IMR-90 (cell line): Measurements from ENCODE around the gene ADGRF5. TPM values are rescaled to one million over a fixed set of nuclear protein-coding genes. Genes with fewer than 3 reads are reported as not detected.

Experiments used
- ATAC-seq: fragments of 200-7000 bp; cut with Tn5 transposase; 2 replicates; pipeline ENCODE4 v1.9.1; 2020; ENCODE audit warnings: low read depth, mild to moderate bottlenecking, moderate library complexity
- BruUV-seq: library from RNA; stranded (reverse); fragments of 400-500 nt; replicated peaks from 2 replicates; lab custom pipeline; 2021; lab: Mats Ljungman, UMichigan
- CTCF ChIA-PET: fragments of 300-600 bp; formaldehyde crosslinking; extraction: SDS; loops from one replicate; lab custom pipeline; 2021; ENCODE audit warnings: antibody characterized with exemption; lab: Yijun Ruan, JAX
- POLR2A ChIA-PET: fragments of 300-600 bp; sonication (Branson Sonifier 250); formaldehyde crosslinking; loops from one replicate; lab custom pipeline; 2022; ENCODE audit warnings: antibody characterized with exemption; ENCODE audit not compliant: unreplicated experiment; lab: Charles Lee
- DNase-seq: peaks from one replicate; pipeline ENCODE4 v3.0.0; 2013
- H2AFZ ChIP-seq: replicated peaks from 2 replicates; pipeline ENCODE3; 2013; ENCODE audit warnings: low read length, mild to moderate bottlenecking; ENCODE audit not compliant: poor library complexity
- H2AK5ac ChIP-seq: 2 replicates; pipeline ENCODE4 v1.6.1; 2013; ENCODE audit warnings: low read depth, low read length, inconsistent platforms
- H2AK9ac ChIP-seq: replicated peaks from 2 replicates; pipeline ENCODE3; 2013; ENCODE audit warnings: mild to moderate bottlenecking, low read depth, low read length, moderate library complexity; ENCODE audit not compliant: poor library complexity
- H2BK120ac ChIP-seq: 2 replicates; pipeline ENCODE4 v1.6.1; 2013; ENCODE audit warnings: low read depth, low read length, inconsistent platforms
- H2BK15ac ChIP-seq: 3 replicates; pipeline ENCODE4 v1.6.1; 2013; ENCODE audit warnings: low read depth, low read length, inconsistent platforms
- H2BK20ac ChIP-seq: 2 replicates; pipeline ENCODE4 v1.6.1; 2013; ENCODE audit warnings: low read depth, mild to moderate bottlenecking, inconsistent platforms, low read length, moderate library complexity
- H2BK5ac ChIP-seq: 2 replicates; pipeline ENCODE4 v1.6.1; 2013; ENCODE audit warnings: mild to moderate bottlenecking, low read depth, low read length, inconsistent platforms; ENCODE audit not compliant: poor library complexity, severe bottlenecking
- H3K14ac ChIP-seq: replicated peaks from 2 replicates; pipeline ENCODE4 v1.6.1; 2013; ENCODE audit warnings: low read depth, low read length, inconsistent platforms
- H3K18ac ChIP-seq: 2 replicates; pipeline ENCODE4 v1.6.1; 2013; ENCODE audit warnings: low read depth, low read length, control low read depth
- H3K23ac ChIP-seq: 2 replicates; pipeline ENCODE4 v1.6.1; 2013; ENCODE audit warnings: low read depth, low read length, inconsistent platforms
- H3K27ac ChIP-seq: 2 replicates; pipeline ENCODE4 v1.5.1; 2013; ENCODE audit warnings: mild to moderate bottlenecking, control low read depth, low read length; ENCODE audit not compliant: insufficient read depth
- H3K27me3 ChIP-seq: 2 replicates; pipeline ENCODE4 v1.6.1; 2013; ENCODE audit warnings: low read length; ENCODE audit not compliant: control insufficient read depth, insufficient read depth
- H3K36me3 ChIP-seq: 2 replicates; pipeline ENCODE4 v1.6.1; 2013; ENCODE audit warnings: low read length, mixed read lengths; ENCODE audit not compliant: control insufficient read depth, insufficient read depth
- H3K4ac ChIP-seq: 2 replicates; pipeline ENCODE4 v1.6.1; 2013; ENCODE audit warnings: low read depth, low read length, inconsistent platforms
- H3K4me1 ChIP-seq: 2 replicates; pipeline ENCODE4 v1.6.1; 2013; ENCODE audit warnings: low read length, mixed read lengths; ENCODE audit not compliant: control insufficient read depth, insufficient read depth
- H3K4me2 ChIP-seq: 2 replicates; pipeline ENCODE4 v1.6.1; 2013; ENCODE audit warnings: low read depth, mild to moderate bottlenecking, control low read depth, low read length, moderate library complexity
- H3K4me3 ChIP-seq: 2 replicates; pipeline ENCODE4 v1.5.1; 2013; ENCODE audit warnings: low read depth, mild to moderate bottlenecking, control low read depth, low read length, moderate library complexity; ENCODE audit not compliant: insufficient read depth
- H3K56ac ChIP-seq: 2 replicates; pipeline ENCODE4 v1.6.1; 2013; ENCODE audit warnings: low read length, inconsistent platforms; ENCODE audit not compliant: insufficient read depth; ENCODE audit errors: extremely low read depth
- H3K79me1 ChIP-seq, 2 experiments: 2 replicates each; pipeline ENCODE4 v1.6.1; 2013; ENCODE audit warnings: low read length in 2 of 2, inconsistent platforms in 1 of 2, low read depth in 1 of 2
- H3K9ac ChIP-seq: 2 replicates; pipeline ENCODE4 v1.6.1; 2013; ENCODE audit warnings: low read depth, low read length, control low read depth
- H3K9me1 ChIP-seq: 2 replicates; pipeline ENCODE4 v1.6.1; 2013; ENCODE audit warnings: low read length, inconsistent platforms; ENCODE audit not compliant: insufficient read depth
- H3K9me3 ChIP-seq: 2 replicates; pipeline ENCODE4 v1.6.1; 2013; ENCODE audit warnings: low read length; ENCODE audit not compliant: control insufficient read depth, insufficient read depth
- H4K20me1 ChIP-seq: 2 replicates; pipeline ENCODE4 v1.6.1; 2013; ENCODE audit warnings: low read length, inconsistent platforms; ENCODE audit not compliant: insufficient read depth
- H4K5ac ChIP-seq: 2 replicates; pipeline ENCODE4 v1.6.1; 2013; ENCODE audit warnings: mild to moderate bottlenecking, low read depth, low read length, control low read depth
- H4K8ac ChIP-seq, 2 experiments: 2 replicates each; pipeline ENCODE4 v1.6.1; 2013; ENCODE audit warnings: low read depth in 2 of 2, low read length in 2 of 2, control low read depth in 1 of 2, inconsistent platforms in 1 of 2
- H4K91ac ChIP-seq: 2 replicates; pipeline ENCODE4 v1.6.1; 2013; ENCODE audit warnings: low read depth, low read length, inconsistent platforms; ENCODE audit not compliant: insufficient read depth
- BHLHE40 ChIP-seq: fragments of 150-350 bp; IDR thresholded peaks from 2 replicates; pipeline ENCODE4 v1.6.1; 2016; ENCODE audit warnings: mild to moderate bottlenecking, low read depth, low read length
- CEBPB ChIP-seq: IDR thresholded peaks from 2 replicates; pipeline ENCODE4 v1.6.1; 2012; ENCODE audit warnings: low read depth, low read length, improper control_type of control experiment
- FOS ChIP-seq: fragments of 150-350 bp; IDR thresholded peaks from 2 replicates; pipeline ENCODE4 v1.6.1; 2016; ENCODE audit warnings: low read depth, low read length
- MAFK ChIP-seq: IDR thresholded peaks from 2 replicates; pipeline ENCODE4 v1.6.1; 2012; ENCODE audit warnings: low read depth, low read length, improper control_type of control experiment
- MAZ ChIP-seq: IDR thresholded peaks from 2 replicates; pipeline ENCODE4 v1.6.1; 2012; ENCODE audit warnings: low read depth, mild to moderate bottlenecking, low read length, improper control_type of control experiment, moderate library complexity, borderline replicate concordance
- MXI1 ChIP-seq: IDR thresholded peaks from 2 replicates; pipeline ENCODE4 v1.6.1; 2012; ENCODE audit warnings: low read depth, mild to moderate bottlenecking, low read length, moderate library complexity, borderline replicate concordance
- NFE2L2 ChIP-seq: fragments of 150-350 bp; IDR thresholded peaks from 2 replicates; pipeline ENCODE4 v1.6.1; 2016; ENCODE audit warnings: low read depth, mild to moderate bottlenecking, low read length
- POLR2A ChIP-seq: IDR thresholded peaks from 2 replicates; pipeline ENCODE4 v1.6.1; 2012; ENCODE audit warnings: mild to moderate bottlenecking, low read depth, low read length
- RAD21 ChIP-seq: IDR thresholded peaks from 2 replicates; pipeline ENCODE4 v1.6.1; 2012; ENCODE audit warnings: low read length, improper control_type of control experiment
- RCOR1 ChIP-seq: IDR thresholded peaks from 2 replicates; pipeline ENCODE4 v1.6.1; 2012; ENCODE audit warnings: mild to moderate bottlenecking, low read length, improper control_type of control experiment; ENCODE audit not compliant: insufficient replicate concordance
- RFX5 ChIP-seq: IDR thresholded peaks from 2 replicates; pipeline ENCODE4 v1.8.0; 2012; ENCODE audit warnings: low read depth, mild to moderate bottlenecking, low read length, moderate library complexity
- SMC3 ChIP-seq: fragments of 150-350 bp; IDR thresholded peaks from 2 replicates; pipeline ENCODE4 v1.6.1; 2016; ENCODE audit warnings: low read depth, mild to moderate bottlenecking, antibody characterized with exemption, low read length, moderate library complexity
- WGBS, 2 experiments: methylation state at CpG; one replicate each; pipeline versions ENCODE4 v1.1.5 to v1.1.7; 2013; ENCODE audit warnings: missing lambda C conversion rate in 2 of 2; ENCODE audit not compliant: insufficient read length in 1 of 2; ENCODE audit errors: extremely low coverage in 2 of 2; 5-methylcytosine and 5-hydroxymethylcytosine counted together
- dilution Hi-C: fragments of 300-500 bp; cut with HindIII; formaldehyde crosslinking; loops from one replicate; pipeline ENCODE4 v1.14.3; 2018; ENCODE audit warnings: low sequenced_read_pairs; ENCODE audit not compliant: unreplicated experiment
- in situ Hi-C: fragments of 300-500 bp; cut with MboI; formaldehyde crosslinking; loops from 3 replicates; pipeline ENCODE4 v1.14.3; 2019; ENCODE audit warnings: low sequenced_read_pairs, inconsistent platforms, mixed read lengths
- intact Hi-C: fragments of 100-400 bp; cut with micrococcal nuclease; formaldehyde crosslinking; loops from 2 replicates; pipeline ENCODE4 v1.10.0; 2022
- polyA plus RNA-seq, 3 experiments: library from polyadenylated mRNA; depleted of rRNA; stranded (reverse); fragments of >200 nt; gene quantifications; 2 replicates each; pipeline ENCODE4 v1.2.3, GENCODE V29; 2012; ENCODE audit warnings: low replicate concordance in 1 of 3
- total RNA-seq: library from RNA; depleted of rRNA; stranded (reverse); fragments of >200 nt; gene quantifications from 2 replicates; pipeline ENCODE4 v1.2.3, GENCODE V29; 2012
- TF ChIP-seq, protein P1 (sequence below): conservative IDR thresholded peaks from 2 replicates; pipeline ENCODE4 v1.5.1; 2012; ENCODE audit warnings: mild to moderate bottlenecking, low read depth, low read length, improper control_type of control experiment
- TF ChIP-seq, protein P2 (sequence below): fragments of 150-350 bp; IDR thresholded peaks from 2 replicates; pipeline ENCODE4 v1.6.1; 2017; ENCODE audit warnings: mild to moderate bottlenecking, antibody characterized with exemption, low read length, low read depth

ADGRF5 gene
- total and polyA plus RNA-seq, 2 of the 4 experiments (the other 2 are of a cell fraction), result not detected

DNA sequence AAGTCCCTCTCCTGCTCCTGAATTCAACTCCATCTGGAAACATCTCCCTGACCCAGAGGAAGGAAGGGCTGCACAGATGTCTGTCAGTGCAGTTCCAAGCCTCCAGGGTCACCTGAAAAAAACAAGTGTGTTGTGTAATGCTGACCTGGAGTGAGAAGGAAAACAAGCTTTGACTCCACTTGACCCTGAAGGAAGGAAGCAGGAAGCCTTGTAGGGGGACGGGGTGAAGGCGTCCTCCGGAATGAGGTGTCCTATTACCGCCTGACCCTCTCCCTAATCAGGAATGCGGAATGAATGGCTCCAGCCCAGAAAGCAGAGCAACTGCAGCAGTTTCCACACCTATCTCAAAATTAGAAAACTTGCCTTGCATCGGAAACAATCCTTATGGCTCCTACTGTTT is 13.9 kb upstream of the ADGRF5 start:
- in situ Hi-C loops, result no loop called here
- Histone ChIP-seq H2AK9ac (no peak overlapping the region), H4K20me1 (no peaks in the 10 kb centered on the region), H2BK120ac (no peak overlapping the region), H3K27ac (no peak overlapping the region), H2AFZ (no peak overlapping the region), H3K4ac (no peak overlapping the region), H4K8ac (no peak overlapping the region), H2BK5ac (no peak overlapping the region), H3K9me3 (no peaks in the 10 kb centered on the region), H3K56ac (no peak overlapping the region), H2AK5ac (no peak overlapping the region), H3K79me1 (no peaks in the 10 kb centered on the region), H3K23ac (no peak overlapping the region), H3K18ac (no peak overlapping the region), H2BK20ac (no peak overlapping the region), H3K27me3 (no peaks in the 10 kb centered on the region), H4K5ac (no peak overlapping the region), H3K9ac (no peak overlapping the region), H3K14ac (no peak overlapping the region), H3K9me1 (no peaks in the 10 kb centered on the region), H3K4me3 (no peak overlapping the region), H3K4me1 (no peaks in the 10 kb centered on the region), H2BK15ac (no peak overlapping the region), H4K91ac (no peak overlapping the region), H3K36me3 (no peaks in the 10 kb centered on the region), H3K4me2 (no peak overlapping the region)
- ChIA-PET POLR2A (no interaction called here), CTCF (no interaction called here)
- no TSS peak for BruUV-seq
- dilution Hi-C loops, result no loop called here
- DNase-seq, result no peak
- ATAC-seq, result no peak
- TF ChIP-seq CEBPB (no peak), FOS (no peak), SMC3 (no peak), MAZ (no peak), MAFK (no peak), RCOR1 (no peak), RAD21 (no peak), RFX5 (no peak), NFE2L2 (no peak), MXI1 (no peak), POLR2A (no peak), BHLHE40 (no peak)
- TF ChIP-seq, protein P1, sequence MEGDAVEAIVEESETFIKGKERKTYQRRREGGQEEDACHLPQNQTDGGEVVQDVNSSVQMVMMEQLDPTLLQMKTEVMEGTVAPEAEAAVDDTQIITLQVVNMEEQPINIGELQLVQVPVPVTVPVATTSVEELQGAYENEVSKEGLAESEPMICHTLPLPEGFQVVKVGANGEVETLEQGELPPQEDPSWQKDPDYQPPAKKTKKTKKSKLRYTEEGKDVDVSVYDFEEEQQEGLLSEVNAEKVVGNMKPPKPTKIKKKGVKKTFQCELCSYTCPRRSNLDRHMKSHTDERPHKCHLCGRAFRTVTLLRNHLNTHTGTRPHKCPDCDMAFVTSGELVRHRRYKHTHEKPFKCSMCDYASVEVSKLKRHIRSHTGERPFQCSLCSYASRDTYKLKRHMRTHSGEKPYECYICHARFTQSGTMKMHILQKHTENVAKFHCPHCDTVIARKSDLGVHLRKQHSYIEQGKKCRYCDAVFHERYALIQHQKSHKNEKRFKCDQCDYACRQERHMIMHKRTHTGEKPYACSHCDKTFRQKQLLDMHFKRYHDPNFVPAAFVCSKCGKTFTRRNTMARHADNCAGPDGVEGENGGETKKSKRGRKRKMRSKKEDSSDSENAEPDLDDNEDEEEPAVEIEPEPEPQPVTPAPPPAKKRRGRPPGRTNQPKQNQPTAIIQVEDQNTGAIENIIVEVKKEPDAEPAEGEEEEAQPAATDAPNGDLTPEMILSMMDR, result no peak
- TF ChIP-seq, protein P2, sequence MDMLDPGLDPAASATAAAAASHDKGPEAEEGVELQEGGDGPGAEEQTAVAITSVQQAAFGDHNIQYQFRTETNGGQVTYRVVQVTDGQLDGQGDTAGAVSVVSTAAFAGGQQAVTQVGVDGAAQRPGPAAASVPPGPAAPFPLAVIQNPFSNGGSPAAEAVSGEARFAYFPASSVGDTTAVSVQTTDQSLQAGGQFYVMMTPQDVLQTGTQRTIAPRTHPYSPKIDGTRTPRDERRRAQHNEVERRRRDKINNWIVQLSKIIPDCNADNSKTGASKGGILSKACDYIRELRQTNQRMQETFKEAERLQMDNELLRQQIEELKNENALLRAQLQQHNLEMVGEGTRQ, result no peak
- no CpG with 5 or more reads among the region's 6 CpGs for WGBS, 2 experiments
- intact Hi-C loops, result no loop called here
